HG03565 (cell line): ENCODE results near the gene RALGAPA2.
A peak's percentile ranks its signal among the peaks of the same experiment; 100 is the strongest.

Experiments used
- ATAC-seq: cut with Tn5 transposase; IDR thresholded peaks from one replicate; pipeline ENCODE4 v1.9.1; 2021; ENCODE audit warnings: mild to moderate bottlenecking, moderate library complexity; ENCODE audit not compliant: unreplicated experiment

The RALGAPA2 gene

DNA sequence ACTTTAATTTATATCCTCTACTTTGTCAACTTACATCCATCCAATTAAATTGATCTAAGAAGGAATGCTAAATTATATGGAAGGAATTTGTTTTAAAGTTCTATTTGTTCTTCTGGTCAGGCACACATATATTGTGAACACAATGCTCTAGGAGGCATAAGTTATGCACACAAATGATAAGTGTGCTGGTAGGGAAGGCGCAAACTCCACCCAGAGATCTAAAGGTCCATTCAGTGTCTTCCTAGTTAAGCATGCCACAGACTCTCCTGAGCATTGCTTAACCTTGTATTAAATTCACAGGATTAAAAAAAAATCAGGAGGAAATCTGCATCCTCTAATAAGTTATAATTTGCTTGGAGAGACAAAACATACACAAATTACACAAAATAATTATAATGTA lies 127.3 kb downstream of the RALGAPA2 start:
- ATAC-seq = no peak

DNA sequence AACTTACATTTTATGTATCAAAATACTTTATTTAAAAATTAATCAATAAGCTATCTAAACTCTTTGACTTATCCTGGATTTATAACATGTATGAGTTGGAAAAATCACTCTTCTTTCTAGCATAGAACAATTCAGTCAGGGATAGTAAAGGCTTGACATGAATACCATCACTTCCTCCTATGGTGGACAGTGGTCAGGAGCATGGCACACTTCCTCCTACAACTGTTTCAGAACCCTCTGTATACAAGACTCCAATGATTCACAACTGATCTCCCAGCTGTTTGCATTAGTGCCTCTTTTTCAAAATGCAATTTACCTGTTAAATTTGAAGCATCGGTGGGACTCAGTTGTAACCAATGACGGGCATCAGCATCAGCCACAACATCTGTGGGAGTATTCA lies 129.7 kb downstream of the RALGAPA2 start:
- no peak for ATAC-seq

DNA sequence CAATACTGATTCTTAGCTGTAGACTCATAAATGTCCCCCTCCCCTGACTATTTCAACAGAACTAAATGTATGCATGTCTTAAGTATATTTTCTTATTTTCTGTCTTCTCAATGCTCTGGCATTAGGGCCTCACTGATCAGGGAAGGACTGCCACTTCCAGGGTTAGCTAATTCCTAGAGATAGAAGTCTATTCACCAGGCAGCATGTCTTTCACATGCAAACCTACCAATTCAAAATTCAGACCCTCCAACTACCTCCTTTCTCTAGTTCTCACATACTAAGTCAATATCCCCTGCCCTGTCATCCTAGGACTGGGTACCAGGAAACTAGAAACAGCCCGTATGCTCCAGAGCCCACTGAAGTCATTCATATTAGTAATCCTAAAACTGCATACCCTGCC lies 132.3 kb downstream of the RALGAPA2 start:
- ATAC-seq = no peak

DNA sequence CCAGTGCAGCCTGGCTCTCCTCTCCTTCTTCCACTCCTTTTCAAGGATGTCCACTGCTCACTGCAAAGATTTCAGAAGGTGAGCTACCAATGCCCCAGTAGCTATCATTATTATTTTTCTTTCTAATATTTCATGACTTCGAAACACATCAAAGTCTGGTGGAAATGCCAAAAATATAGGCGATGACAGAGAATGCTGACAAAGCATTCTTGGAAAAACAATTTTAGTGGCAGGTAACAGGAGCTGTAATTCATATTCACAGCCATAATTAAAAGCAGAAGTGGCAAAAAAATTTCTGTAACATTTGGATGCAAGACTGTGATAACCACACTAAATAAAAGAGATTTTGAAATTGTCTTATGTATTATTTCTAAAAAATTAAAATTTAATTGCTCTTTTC lies 133.6 kb downstream of the RALGAPA2 start:
- no peak for ATAC-seq

DNA sequence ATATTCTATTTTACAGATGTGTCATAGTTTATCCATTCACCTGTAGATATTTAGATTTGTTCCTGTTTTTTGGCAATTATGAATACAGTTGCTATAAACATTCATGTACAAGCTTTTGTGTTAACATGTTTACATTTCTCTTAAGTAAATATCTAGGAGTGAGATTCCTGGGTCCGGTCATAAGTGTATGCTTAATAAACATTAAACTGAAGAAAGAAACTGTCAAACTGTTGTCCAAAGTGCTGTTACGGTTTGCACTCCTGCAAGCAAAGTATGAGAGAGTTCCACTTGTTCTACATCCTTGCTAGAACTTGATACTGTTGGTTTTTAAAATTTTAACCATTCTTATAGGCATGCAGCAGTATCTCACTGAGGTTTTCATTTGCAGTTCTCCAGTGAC lies 138.6 kb downstream of the RALGAPA2 start:
- ATAC-seq = no peak

DNA sequence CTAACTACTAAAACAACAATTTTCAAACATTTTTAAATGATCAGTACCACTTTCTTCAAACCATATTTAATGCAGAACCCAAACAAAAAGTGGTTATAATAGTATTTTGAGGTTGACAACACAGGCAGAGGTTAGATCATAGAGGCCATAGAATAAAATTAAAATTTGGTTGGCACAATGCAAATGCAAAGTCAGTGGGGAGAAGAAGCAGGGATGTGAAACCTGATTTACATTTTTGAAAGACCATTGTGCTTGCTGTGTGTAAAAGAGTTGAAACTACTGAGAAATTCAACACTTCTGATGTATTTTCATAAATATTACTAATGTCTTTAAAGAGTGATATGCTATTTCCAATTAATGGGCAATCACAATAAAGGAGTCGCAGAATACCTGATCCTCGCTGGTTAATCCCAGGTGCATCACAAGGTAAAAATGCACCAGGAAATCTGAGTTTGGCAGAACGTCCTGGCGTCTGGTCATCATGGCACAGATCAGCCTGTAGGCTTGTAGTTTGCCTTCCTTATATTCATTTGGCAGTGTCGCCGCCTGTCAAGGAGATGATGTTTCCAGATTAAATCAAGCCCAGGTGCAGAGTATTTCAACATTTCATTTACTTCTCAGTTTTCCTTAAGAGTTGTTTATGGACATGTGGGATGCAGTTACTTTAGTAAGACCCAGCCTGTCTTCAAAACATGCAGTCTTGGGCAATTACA lies 141.2 kb downstream of the RALGAPA2 start:
- ATAC-seq = no peak

DNA sequence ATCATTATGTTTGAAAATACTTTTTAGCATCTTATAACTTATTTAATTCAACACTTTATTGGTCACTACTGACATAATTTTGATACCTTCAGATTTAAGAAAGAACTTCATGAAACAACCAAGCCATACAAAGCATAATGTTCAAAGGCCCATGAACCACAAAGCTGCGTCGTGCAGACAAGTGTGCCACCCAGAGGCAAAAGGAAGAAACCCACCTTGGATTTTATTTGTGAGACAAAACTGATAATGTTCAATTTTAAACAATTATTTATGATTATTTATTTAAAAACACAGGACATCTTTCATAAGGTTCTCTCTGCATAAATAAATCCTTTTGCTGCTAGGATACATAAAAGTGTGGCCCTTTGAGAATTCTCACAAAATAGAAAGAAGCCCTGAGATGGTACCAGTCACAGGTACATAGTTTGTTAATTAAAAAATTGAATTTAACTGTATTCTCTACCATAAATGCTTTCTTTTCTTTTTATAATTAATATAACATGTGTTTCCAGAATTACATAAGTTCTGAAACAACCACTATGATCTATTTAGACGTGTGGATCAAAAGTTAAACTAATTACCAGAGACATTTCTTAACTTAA lies 143.7 kb downstream of the RALGAPA2 start:
- no peak for ATAC-seq

DNA sequence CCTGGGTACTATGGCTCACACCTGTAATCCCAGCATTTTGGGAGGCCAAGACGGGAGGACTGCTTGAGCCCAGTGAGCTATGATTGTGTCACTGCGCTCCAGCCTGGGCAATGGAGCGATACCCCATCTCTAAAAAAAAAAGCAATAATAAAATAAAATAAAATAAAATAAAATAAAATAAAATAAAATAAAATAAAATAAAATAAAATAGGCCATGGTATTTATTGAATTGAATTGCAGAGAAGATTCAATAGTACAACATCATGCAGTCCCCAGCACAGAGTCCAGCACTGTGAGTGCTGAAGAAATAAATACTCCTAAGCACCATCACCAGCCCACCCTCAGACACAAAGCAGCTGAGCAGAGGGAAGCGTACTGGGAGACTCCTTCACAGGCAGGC lies 144.7 kb downstream of the RALGAPA2 start:
- no peak for ATAC-seq

DNA sequence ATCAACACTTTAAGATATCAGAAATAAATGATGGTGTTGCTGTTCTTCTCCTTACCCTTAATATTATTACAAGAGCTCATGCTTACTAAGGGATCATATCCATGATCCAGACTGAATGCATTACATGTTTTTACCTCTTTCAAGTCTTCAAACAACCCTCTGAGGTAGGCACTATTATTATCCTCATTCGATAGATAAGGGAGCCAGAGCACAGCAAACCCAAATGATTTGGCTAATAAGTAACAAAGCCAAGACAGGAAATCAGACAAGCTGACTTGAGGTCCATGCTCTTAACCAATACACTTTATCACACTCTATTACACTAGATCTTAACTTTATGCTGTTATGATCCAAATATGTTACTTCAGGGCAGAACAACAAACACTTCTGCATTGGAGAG lies 145.9 kb downstream of the RALGAPA2 start:
- no peak for ATAC-seq

DNA sequence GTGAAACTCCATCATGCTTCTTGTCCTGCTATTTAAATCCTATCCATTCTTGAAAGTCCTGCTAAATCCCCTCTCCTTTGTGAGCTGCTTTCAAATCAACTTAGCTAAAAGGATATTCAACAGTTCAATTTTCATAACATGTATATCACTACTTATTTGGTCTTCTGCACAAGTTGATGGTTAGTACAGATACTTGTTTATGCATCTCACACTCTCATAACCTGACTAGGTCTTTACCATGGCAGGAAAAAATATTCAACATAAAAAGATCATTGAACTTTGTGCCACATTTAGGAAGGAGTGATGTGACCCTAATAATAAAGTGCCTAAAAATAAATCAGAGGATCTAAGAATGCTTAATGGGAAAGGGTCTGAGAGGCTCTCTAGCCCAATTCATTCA lies 148.2 kb downstream of the RALGAPA2 start:
- ATAC-seq = no peak

DNA sequence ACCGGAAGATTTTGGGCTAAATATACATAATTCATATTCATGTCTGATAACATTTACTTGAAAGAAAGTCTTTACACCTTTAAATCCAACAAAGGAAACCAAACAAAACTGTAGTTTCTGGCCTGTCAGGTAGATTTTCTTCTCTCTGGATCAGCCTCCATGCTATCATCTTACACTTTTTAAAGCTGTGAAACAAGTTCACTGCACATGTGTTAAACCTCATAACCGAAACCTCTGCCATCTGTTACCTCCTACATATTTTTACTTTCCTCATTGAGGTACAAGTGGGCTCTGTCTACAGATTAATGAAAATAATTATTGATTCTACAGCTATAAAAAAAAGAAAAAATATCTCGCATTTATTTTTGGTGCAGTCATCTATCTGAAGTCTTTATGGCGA lies 149.9 kb downstream of the RALGAPA2 start:
- no peak for ATAC-seq

DNA sequence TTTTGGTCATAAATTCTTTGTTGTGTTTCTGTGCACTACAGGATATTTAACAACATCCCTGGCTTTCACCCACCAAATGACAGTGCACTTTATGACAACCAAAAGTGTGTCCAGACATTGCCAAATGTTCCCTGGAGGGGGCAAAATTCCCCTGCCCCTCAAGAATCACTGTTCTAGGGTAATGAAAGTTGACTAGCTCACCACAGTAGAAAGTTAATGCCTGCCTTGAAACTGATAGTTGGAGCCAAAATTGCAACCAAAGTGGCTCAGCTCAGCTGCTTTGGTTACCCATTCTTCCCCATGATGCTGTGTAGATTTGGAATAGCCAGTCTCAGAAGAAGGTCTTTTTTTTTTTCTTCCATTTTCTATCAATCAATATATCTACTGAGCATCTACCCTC lies 150.6 kb downstream of the RALGAPA2 start:
- peak; percentile 60 for ATAC-seq

DNA sequence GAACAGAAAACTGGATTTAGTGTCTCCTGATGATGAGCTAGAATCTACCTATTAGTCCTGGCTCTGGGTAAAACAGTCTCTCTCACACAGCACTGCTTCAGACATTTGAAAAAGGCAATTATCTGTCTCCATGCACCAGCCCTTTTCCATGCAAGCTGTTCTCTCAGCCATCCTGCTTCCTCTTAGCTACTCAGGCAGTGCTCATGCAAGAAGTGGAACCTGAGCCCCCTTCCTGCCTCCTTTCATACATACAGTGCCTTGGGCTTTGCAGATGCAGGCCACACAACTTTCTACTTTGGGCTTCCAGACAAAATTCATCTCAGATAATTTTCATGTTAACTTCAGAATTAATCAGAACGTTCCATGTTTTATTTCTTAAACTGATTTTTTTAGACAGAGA lies 151.3 kb downstream of the RALGAPA2 start:
- no peak for ATAC-seq

DNA sequence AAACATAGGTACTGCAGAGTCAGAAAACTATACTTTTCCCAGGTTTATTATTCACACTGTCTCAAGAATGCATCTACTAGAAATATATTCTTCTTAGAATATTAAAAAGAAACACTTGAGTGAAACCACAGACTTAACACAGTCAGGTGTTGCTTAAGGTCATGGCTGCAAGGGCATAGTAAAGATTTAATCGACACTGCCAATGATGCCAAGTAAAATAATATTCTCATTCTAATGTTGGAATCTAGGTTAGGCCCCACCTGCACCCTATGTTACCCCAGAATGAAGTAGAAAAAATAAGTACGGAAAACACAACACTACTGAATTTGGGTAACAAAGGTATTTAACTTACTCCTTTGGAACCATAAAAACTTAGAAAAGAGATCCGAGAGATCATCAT lies 155.0 kb downstream of the RALGAPA2 start:
- ATAC-seq = no peak

DNA sequence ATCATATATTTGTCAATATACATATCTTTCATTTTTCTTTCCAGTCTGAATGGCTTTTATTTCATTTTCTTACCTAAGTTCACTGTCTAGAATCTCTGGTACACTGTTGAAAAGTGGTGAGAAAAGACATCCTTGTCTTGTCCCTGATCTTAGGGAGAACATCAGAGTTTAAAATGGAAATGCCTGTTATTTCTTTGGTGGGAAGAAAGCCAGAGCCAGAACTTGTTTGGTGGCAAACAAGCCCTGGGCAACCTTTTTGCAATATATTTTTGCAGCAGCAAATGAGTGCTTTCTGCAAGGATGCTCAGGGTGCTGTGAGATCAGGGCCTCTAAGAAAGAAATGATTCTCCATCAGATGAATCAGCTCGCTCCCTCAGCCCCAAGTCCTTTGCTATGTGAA lies 156.6 kb downstream of the RALGAPA2 start:
- no peak for ATAC-seq

DNA sequence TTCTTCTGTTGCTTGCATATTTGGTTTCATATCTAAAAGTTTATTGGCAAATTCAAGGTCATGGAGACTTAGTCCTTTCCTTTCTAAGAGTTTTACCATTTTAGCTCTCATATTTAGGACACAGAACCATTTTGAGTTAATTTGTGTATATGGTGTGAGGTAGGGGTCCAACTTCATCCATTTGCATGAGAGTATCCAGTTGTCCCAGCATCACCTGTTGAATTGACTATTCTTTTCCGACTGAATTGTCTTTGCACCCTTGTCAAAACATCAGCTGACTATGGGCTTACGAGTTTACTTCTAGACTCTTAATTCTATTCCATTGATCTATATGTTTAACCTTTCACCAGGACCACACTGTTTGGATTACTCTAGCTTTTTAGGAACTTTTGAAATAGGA lies 157.5 kb downstream of the RALGAPA2 start:
- ATAC-seq = no peak

DNA sequence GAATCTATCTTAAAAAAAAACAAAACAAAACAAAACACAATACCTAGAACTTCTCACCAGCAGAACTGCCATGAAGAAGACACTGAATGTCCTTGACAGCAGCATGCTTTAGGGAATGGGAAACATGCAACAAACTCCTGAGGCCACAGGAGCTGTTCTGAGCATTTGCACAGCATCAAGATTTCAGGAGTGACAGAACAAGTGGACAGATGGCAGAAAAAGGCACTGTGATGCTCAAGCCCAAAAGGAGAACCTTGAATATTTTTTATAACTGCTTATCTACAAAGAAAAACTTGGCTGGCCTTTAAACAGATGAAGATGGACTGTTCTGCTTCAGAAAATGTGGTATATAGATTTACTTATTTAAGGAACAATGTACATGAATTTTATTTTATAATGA lies 158.9 kb downstream of the RALGAPA2 start:
- ATAC-seq = no peak

DNA sequence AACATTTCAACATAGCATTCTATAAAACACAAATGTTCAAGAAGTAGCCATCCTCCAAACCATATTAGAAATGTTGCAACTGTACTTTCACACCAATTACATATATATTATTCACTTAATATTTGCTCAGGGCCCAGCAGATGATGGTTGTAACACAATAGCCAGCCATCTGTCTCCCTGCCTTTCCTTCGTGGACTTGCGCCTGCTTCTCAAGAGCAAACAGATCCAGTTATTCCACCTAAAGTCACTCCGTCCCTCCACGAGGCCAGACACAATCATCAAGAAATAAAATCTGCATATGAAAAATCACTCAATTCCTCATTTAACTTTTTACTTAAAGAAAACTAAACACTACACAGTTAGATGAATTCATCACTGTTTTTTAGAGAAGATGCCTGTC lies 160.4 kb downstream of the RALGAPA2 start:
- no peak for ATAC-seq

DNA sequence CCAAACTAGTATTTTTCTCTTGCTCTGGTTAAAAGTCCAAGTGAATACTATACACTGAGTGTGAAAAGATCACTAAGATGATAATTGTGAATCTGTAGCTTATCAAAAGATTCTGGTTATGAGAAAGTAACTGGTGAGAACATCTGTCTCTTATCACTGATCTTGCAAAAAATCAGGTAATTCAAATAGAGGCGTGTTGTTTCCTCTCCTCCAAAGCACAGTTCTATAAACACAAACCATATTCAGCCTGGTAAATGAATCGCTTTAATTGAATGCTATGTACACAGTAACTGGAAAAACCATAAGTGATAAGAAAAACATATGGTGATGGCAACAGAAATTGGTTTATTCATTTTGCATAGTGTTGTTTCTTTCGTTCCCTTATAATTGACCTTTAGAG lies 161.0 kb downstream of the RALGAPA2 start:
- ATAC-seq = no peak

DNA sequence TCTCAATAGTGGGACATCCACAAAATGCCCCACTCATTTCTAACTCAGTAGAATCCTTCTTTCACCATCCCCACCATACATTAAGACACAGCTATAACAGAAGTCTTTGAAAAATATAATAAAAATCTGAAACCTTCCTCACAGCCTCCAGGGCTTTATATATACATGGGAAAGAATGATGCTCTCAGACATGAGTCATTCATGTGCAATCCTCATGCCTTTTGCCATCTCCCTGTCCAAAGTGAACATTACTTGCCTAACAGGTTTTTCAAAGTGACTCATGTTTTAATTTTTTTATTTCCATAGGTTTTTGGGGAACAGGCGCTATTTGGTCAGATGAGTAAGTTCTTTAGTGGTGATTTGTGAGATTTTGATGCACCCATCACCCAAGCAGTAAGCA lies 162.7 kb downstream of the RALGAPA2 start:
- ATAC-seq = no peak

DNA sequence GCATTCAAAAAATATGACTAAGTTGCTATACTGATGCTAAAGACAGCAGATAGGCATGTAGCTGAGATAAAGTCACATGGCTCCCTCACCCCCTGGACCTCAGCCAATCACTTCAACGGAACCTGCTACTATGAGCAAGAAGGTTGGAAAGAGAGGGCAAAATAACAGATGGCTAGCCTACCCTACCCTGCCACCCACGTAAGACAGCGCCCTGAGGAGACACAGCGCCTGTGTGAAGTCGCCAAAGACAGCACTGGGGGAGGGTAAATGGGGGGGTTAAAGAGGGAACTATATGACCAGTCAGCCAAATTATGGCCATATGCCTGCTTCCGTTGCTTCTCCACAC lies 163.2 kb downstream of the RALGAPA2 start:
- no peak for ATAC-seq

DNA sequence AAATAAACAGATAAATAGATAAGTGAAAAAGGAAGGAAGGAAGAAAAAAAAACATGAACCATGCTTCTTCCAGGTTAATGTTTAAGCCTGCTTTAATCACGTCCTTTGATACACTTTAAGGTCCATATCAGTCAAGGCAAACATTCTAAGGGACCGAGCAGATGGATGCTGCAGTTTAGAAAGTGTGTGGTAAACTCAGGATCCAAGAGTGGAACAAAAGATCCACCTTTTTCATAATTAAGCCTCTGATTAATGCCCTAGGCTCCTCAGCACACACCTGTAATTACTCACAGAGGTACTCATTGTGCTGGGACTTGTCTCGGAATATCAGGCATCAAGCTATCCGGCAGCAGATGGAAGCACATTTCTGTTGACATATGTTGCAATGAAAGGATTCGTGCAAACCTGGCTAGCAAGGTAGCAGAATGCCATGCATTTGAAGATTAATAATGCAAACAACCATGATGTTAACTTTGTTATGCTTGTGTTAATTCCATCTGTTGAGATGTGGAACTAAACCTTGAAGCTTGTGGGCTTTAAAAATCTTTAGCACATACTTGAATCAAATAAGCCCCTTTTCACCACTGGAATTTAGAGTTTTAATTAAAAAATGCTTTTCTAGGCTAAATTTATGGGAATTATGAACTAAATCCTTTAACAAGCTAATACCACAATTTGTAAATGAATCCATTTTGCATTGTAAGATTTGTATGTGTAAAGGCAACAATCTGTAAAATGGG lies 163.7 kb downstream of the RALGAPA2 start:
- ATAC-seq = no peak
